H1 (cell line): ENCODE data around the gene OR1M1. TPM values are rescaled to one million over a fixed set of nuclear protein-coding genes. Genes with fewer than 3 reads are reported as not detected.

Experiments
- BCL11A ChIP-seq, 2 experiments: IDR thresholded peaks; one replicate each; pipeline ENCODE4 v1.6.1; 2011; ENCODE audit warnings: low read depth in 2 of 2, low read length in 2 of 2, mild to moderate bottlenecking in 2 of 2
- CBX5 ChIP-seq: fragments of 300-800, 300-1000 bp; sonication (generic); IDR thresholded peaks from 2 replicates; pipeline ENCODE4 v1.7.1; 2016; ENCODE audit warnings: antibody characterized with exemption, low read length, low read depth
- CHD2 ChIP-seq: IDR thresholded peaks from 2 replicates; pipeline ENCODE4 v1.6.1; 2012; ENCODE audit warnings: low read length, improper control_type of control experiment
- CTBP2 ChIP-seq: IDR thresholded peaks from 2 replicates; pipeline ENCODE4 v1.7.0; 2011; ENCODE audit warnings: borderline replicate concordance, mild to moderate bottlenecking, moderate library complexity, mixed read lengths, low read length; ENCODE audit not compliant: insufficient read depth, insufficient read length
- GABPA ChIP-seq: IDR thresholded peaks from 2 replicates; pipeline ENCODE4 v1.6.1; 2011; ENCODE audit warnings: mild to moderate bottlenecking, low read length, moderate library complexity, borderline replicate concordance; ENCODE audit not compliant: insufficient read depth
- PHF8 ChIP-seq: fragments of 200-600 bp; sonication (generic); conservative IDR thresholded peaks from 2 replicates; pipeline ENCODE4 v1.7.1; 2012; ENCODE audit warnings: low read depth, mild to moderate bottlenecking, inconsistent platforms, low read length, moderate library complexity
- RAD21 ChIP-seq, 2 experiments: IDR thresholded peaks in 1 of 2; conservative IDR thresholded peaks in 1 of 2; 2 replicates each; pipeline ENCODE4 v1.6.1; 2011; ENCODE audit warnings: low read depth in 2 of 2, low read length in 2 of 2, improper control_type of control experiment in 1 of 2, inconsistent platforms in 1 of 2, mild to moderate bottlenecking in 1 of 2, moderate library complexity in 1 of 2
- SIRT6 ChIP-seq: IDR thresholded peaks from one replicate; pipeline ENCODE4 v1.7.1; 2012; ENCODE audit warnings: low read length, inconsistent platforms
- SIX5 ChIP-seq: IDR thresholded peaks from 2 replicates; pipeline ENCODE4 v1.6.1; 2011; ENCODE audit warnings: mild to moderate bottlenecking, low read depth, low read length
- SP2 ChIP-seq: IDR thresholded peaks from 2 replicates; pipeline ENCODE4 v1.6.1; 2012; ENCODE audit warnings: mild to moderate bottlenecking, low read length, inconsistent platforms
- TAF7 ChIP-seq: optimal IDR thresholded peaks from 2 replicates; pipeline ENCODE3; 2011; ENCODE audit warnings: low read depth, mild to moderate bottlenecking, inconsistent platforms, low read length, moderate library complexity, borderline replicate concordance
- polyA plus RNA-seq, 7 experiments: library from polyadenylated mRNA; depleted of rRNA in 3 of 7; stranded (reverse) in 5 of 7; unstranded in 2 of 7; fragments of >200 nt in 5 of 7; fragments of 200-250 nt in 2 of 7; gene quantifications; 1 replicate in 5 of 7; 2 replicates in 1 of 7; 4 replicates in 1 of 7; pipeline versions ENCODE4 v1.2.1 to v1.2.3, GENCODE V29; 2011 to 2013; ENCODE audit warnings: missing spikeins in 2 of 7, mixed read lengths in 2 of 7
- total RNA-seq: library from RNA; stranded (reverse); fragmentation: NEBNext Ultra II Directional; extraction: Animal tissue kit (Norgen Biotek cat#: 25700); gene quantifications from 2 replicates; pipeline ENCODE4 v1.2.1, GENCODE V29; 2021
- TF ChIP-seq, protein P1 (sequence below): fragments of 300-600 bp; sonication (generic); IDR thresholded peaks from 2 replicates; pipeline ENCODE4 v1.7.1; 2012; ENCODE audit warnings: low read length, moderate library complexity, mild to moderate bottlenecking, inconsistent platforms; ENCODE audit not compliant: insufficient replicate concordance

OR1M1 gene
- total and polyA plus RNA-seq, 2 of the 8 experiments (the other 6 are each of a cell fraction or from before 2014, with no cell fraction given) = 0.12 TPM; not detected in 1

DNA sequence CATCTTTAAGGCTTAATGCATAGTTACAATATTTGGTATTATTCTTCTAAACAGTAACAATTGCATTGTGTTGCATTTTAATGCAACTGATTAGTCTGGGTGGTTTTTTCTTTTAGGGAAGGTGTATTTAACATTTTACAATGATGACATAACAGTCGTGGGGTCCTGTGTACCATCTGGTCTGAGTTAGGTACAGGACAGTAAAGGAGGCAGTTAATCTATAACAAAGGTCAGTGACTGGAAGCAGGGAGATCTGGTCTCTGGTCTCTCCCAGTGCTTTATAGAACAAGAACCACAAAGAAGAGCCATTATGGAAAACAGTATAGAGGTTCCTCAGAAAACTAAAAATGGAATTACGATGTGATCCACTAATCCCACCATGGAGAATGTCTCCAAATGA is 23.1 kb downstream of the OR1M1 start (continued):
- TF ChIP-seq, protein P1, sequence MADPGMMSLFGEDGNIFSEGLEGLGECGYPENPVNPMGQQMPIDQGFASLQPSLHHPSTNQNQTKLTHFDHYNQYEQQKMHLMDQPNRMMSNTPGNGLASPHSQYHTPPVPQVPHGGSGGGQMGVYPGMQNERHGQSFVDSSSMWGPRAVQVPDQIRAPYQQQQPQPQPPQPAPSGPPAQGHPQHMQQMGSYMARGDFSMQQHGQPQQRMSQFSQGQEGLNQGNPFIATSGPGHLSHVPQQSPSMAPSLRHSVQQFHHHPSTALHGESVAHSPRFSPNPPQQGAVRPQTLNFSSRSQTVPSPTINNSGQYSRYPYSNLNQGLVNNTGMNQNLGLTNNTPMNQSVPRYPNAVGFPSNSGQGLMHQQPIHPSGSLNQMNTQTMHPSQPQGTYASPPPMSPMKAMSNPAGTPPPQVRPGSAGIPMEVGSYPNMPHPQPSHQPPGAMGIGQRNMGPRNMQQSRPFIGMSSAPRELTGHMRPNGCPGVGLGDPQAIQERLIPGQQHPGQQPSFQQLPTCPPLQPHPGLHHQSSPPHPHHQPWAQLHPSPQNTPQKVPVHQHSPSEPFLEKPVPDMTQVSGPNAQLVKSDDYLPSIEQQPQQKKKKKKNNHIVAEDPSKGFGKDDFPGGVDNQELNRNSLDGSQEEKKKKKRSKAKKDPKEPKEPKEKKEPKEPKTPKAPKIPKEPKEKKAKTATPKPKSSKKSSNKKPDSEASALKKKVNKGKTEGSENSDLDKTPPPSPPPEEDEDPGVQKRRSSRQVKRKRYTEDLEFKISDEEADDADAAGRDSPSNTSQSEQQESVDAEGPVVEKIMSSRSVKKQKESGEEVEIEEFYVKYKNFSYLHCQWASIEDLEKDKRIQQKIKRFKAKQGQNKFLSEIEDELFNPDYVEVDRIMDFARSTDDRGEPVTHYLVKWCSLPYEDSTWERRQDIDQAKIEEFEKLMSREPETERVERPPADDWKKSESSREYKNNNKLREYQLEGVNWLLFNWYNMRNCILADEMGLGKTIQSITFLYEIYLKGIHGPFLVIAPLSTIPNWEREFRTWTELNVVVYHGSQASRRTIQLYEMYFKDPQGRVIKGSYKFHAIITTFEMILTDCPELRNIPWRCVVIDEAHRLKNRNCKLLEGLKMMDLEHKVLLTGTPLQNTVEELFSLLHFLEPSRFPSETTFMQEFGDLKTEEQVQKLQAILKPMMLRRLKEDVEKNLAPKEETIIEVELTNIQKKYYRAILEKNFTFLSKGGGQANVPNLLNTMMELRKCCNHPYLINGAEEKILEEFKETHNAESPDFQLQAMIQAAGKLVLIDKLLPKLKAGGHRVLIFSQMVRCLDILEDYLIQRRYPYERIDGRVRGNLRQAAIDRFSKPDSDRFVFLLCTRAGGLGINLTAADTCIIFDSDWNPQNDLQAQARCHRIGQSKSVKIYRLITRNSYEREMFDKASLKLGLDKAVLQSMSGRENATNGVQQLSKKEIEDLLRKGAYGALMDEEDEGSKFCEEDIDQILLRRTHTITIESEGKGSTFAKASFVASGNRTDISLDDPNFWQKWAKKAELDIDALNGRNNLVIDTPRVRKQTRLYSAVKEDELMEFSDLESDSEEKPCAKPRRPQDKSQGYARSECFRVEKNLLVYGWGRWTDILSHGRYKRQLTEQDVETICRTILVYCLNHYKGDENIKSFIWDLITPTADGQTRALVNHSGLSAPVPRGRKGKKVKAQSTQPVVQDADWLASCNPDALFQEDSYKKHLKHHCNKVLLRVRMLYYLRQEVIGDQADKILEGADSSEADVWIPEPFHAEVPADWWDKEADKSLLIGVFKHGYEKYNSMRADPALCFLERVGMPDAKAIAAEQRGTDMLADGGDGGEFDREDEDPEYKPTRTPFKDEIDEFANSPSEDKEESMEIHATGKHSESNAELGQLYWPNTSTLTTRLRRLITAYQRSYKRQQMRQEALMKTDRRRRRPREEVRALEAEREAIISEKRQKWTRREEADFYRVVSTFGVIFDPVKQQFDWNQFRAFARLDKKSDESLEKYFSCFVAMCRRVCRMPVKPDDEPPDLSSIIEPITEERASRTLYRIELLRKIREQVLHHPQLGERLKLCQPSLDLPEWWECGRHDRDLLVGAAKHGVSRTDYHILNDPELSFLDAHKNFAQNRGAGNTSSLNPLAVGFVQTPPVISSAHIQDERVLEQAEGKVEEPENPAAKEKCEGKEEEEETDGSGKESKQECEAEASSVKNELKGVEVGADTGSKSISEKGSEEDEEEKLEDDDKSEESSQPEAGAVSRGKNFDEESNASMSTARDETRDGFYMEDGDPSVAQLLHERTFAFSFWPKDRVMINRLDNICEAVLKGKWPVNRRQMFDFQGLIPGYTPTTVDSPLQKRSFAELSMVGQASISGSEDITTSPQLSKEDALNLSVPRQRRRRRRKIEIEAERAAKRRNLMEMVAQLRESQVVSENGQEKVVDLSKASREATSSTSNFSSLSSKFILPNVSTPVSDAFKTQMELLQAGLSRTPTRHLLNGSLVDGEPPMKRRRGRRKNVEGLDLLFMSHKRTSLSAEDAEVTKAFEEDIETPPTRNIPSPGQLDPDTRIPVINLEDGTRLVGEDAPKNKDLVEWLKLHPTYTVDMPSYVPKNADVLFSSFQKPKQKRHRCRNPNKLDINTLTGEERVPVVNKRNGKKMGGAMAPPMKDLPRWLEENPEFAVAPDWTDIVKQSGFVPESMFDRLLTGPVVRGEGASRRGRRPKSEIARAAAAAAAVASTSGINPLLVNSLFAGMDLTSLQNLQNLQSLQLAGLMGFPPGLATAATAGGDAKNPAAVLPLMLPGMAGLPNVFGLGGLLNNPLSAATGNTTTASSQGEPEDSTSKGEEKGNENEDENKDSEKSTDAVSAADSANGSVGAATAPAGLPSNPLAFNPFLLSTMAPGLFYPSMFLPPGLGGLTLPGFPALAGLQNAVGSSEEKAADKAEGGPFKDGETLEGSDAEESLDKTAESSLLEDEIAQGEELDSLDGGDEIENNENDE = no peak
- no peak for TF ChIP-seq SP2
- TF ChIP-seq SIRT6 = no peak
- no peak for TF ChIP-seq CHD2
- no peak for TF ChIP-seq BCL11A (IDR thresholded peaks at IDR 0.05; ENCODE audit: low read depth in 2 of 2, low read length in 2 of 2)
- no peak for TF ChIP-seq CBX5
- no peak for TF ChIP-seq GABPA
- TF ChIP-seq RAD21 (IDR thresholded peaks at IDR 0.05 in 1 of 2, conservative IDR thresholded peaks at IDR 0.05 in 1 of 2; ENCODE audit: low read depth in 2 of 2, low read length in 2 of 2) = no peak
- TF ChIP-seq SIX5 = no peak
- no peak for TF ChIP-seq CTBP2
- no peak for TF ChIP-seq PHF8
- no peak for TF ChIP-seq TAF7
